ENCODE results near the gene CRISPLD2.

DNA sequence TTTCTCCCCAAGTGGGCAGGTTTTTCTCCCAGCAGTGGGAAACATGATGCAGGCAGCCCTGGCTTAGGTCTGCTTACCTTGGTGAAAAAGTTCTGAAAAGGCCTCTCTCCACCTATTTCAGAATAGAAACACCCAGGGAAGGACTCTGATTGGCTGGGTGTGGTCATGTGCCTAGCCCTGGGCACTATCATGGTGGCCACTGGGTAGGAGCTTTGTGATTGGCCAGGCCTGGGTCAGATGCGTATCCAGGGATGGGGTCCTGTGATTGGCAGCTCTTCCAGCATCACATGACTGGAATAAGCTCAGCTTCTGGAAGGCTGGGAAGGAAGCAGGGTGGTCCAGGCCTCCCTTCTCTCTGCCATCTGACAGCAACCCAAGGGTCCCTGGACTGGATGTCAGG is 138.0 kb downstream of the CRISPLD2 start:
- TF ChIP-seq ZNF791 (tag by site-specific recombination; IDR thresholded peaks at IDR 0.05) (no peak), TCF7L2 (IDR thresholded peaks at IDR 0.05; ENCODE audit: borderline replicate concordance, low read depth, low read length) (no peak), ZNF274 (IDR thresholded peaks at IDR 0.05; ENCODE audit: low read length) (no peak), ZNF274 (tag by site-specific recombination; IDR thresholded peaks at IDR 0.05; ENCODE audit: borderline replicate concordance) (no peak)
- TF ChIP-seq, protein P1, sequence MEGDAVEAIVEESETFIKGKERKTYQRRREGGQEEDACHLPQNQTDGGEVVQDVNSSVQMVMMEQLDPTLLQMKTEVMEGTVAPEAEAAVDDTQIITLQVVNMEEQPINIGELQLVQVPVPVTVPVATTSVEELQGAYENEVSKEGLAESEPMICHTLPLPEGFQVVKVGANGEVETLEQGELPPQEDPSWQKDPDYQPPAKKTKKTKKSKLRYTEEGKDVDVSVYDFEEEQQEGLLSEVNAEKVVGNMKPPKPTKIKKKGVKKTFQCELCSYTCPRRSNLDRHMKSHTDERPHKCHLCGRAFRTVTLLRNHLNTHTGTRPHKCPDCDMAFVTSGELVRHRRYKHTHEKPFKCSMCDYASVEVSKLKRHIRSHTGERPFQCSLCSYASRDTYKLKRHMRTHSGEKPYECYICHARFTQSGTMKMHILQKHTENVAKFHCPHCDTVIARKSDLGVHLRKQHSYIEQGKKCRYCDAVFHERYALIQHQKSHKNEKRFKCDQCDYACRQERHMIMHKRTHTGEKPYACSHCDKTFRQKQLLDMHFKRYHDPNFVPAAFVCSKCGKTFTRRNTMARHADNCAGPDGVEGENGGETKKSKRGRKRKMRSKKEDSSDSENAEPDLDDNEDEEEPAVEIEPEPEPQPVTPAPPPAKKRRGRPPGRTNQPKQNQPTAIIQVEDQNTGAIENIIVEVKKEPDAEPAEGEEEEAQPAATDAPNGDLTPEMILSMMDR (tag by site-specific recombination; IDR thresholded peaks at IDR 0.05), result no peak

All from HEK293 (cell line).